Heart left ventricle (tissue), 16 donors: ENCODE results near the gene SH2D1B. TPM values are rescaled to one million over a fixed set of nuclear protein-coding genes. Genes with fewer than 3 reads are reported as not detected.

Experiments
- ATAC-seq, 4 donors: fragments of 200-7000 bp; cut with Tn5 transposase; one replicate each; pipeline ENCODE4 v1.9.1; 2020 to 2022; ENCODE audit warnings: moderate library complexity in 4 of 4, mild to moderate bottlenecking in 3 of 4, moderate number of reproducible peaks in 1 of 4
- DNase-seq, 5 donors: peaks; one replicate each; pipeline ENCODE4 v3.0.0-alpha.2; 2020
- H3K27ac ChIP-seq, 12 donors: fragments of 200-600 bp; sonication (generic) in 4 of 12; one replicate each; pipeline versions ENCODE4 v1.5.0 to v1.8.0; 2016 to 2022; ENCODE audit warnings: mild to moderate bottlenecking in 2 of 12
- H3K27me3 ChIP-seq, 9 donors: fragments of 200-600 bp; sonication (generic) in 2 of 9; one replicate each; pipeline versions ENCODE4 v1.5.1 to v1.8.0; 2016 to 2022; ENCODE audit warnings: mild to moderate bottlenecking in 3 of 9
- H3K36me3 ChIP-seq, 9 donors: fragments of 200-600 bp; sonication (generic) in 2 of 9; one replicate each; pipeline versions ENCODE4 v1.5.0 to v1.8.0; 2018 to 2022; ENCODE audit warnings: mild to moderate bottlenecking in 2 of 9
- H3K4me1 ChIP-seq, 12 donors: fragments of 200-600 bp; sonication (generic) in 4 of 12; one replicate each; pipeline versions ENCODE4 v1.5.0 to v1.8.0; 2016 to 2022; ENCODE audit warnings: mild to moderate bottlenecking in 3 of 12
- H3K4me3 ChIP-seq, 12 donors: fragments of 200-600 bp; sonication (generic) in 4 of 12; one replicate each; pipeline versions ENCODE4 v1.5.0 to v1.8.0; 2017 to 2022; ENCODE audit warnings: mild to moderate bottlenecking in 9 of 12, moderate library complexity in 4 of 12
- H3K9me3 ChIP-seq, 12 donors: fragments of 200-600 bp; sonication (generic) in 4 of 12; one replicate each; pipeline versions ENCODE4 v1.5.0 to v1.8.0; 2016 to 2022; ENCODE audit warnings: mild to moderate bottlenecking in 1 of 12
- POLR2A ChIP-seq, 2 donors: fragments of 450-650 bp; IDR thresholded peaks; one replicate each; pipeline ENCODE4 v1.6.1; 2017; ENCODE audit warnings: antibody characterized with exemption in 2 of 2, mild to moderate bottlenecking in 2 of 2, moderate library complexity in 2 of 2
- WGBS, 4 donors: extraction: QIAGEN DNeasy Blood & Tissue Kit in 2 of 4; methylation state at CpG; one replicate each; pipeline versions ENCODE4 v1.1.5 to v1.1.7; 2013 to 2018; 5-methylcytosine and 5-hydroxymethylcytosine counted together
- intact Hi-C, 10 donors: fragments of 100-400 bp; cut with DNase I; formaldehyde crosslinking; loops; one replicate each; pipeline versions ENCODE4 v1.11.1 to v1.14.2; 2022
- polyA plus RNA-seq, 2 donors: library from polyadenylated mRNA; stranded (reverse); fragments of 200-250 nt; gene quantifications; one replicate each; pipeline ENCODE4 v1.2.3, GENCODE V29; 2013
- total RNA-seq, 9 donors: library from RNA; depleted of rRNA in 2 of 9; stranded (reverse); fragments of >200 nt in 2 of 9; fragmentation: NEBNext Ultra II Directional in 3 of 9; extraction: Animal tissue kit (Norgen Biotek cat#: 25700) in 3 of 9; gene quantifications; one replicate each; pipeline versions ENCODE4 v1.1.0 to v1.2.4, GENCODE V29; 2016 to 2023
- TF ChIP-seq, protein P1 (sequence below), 12 donors: fragments of 200-600 bp; sonication (generic) in 4 of 12; IDR thresholded peaks; one replicate each; pipeline versions ENCODE4 v1.5.0 to v1.8.0; 2018 to 2022; ENCODE audit warnings: antibody characterized with exemption in 12 of 12, mild to moderate bottlenecking in 5 of 12
- donor health status: ischemic (EF 13 %, LVEDD 7.1; RV severe dilation, severe dysfunction).
- donor health status: healthy with polysubstance abuse.
- donor health status: DM: no; HTN: yes; CAD: no.
- donor health status: DM: no; HTN: no; CAD: no.
- donor health status: ischemic (EF 25% LVEDD 6.9; RV normal size, moderate dysfunction).
- donor health status: ischemic (EF 25% LVEDD 5.7; RV mildly dilated, moderate dysfunction).
- donor health status: healthy.
- donor health status: DM: yes; HTN: yes; CAD: no.
- donor health status: ischemic (EF 35%, LVEDD 5.7; RV mildly dilated, moderate dysfunction).
- donor health status: nonischemic (EF 11% LVEDD 7.7; RV severe dilation, severe dysfunction).
- donor health status: DM: yes; HTN: yes; CAD: no.
- donor health status: PGD.
- donor health status: ischemic (EF 29% LVEDD 5.4; RV normal size, mild dysfunction).
- donor health status: nonischemic (EF 23%, LVEDD 6.1; RV moderate dilation, normal function).

SH2D1B gene
- total and polyA plus RNA-seq, 11 donors: 0.11 to 1.1 (median 0.35) TPM; not detected in 7

DNA sequence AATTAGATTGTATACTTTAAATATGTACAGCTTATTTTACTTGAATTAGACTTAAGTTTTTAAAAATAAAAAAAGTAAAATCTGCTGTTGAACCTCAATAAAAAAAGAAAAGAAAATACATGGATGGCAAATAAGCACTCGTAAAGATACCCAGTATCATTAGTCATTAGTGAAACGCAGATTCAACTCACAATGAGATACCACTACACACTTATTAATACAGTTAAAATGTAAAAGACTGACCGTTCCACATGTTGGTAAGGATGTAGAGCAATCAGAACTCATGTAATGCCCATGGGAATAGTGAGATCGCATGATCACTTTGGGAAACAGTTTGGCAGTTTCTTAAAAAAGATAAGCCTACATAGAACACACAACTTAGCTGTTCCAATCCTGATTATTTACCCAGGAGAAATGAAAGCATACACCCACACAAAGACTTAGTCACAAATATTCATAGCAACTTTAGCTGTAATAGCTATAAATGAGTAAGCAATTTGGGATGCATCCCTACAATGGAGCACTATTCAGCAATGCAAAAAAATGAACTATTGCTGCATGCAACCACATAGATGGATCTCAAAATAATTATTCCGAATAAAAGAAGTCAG lies 7.3 kb downstream of the SH2D1B start:
- 60 to 70% (median 66%) methylated on average over 5 of the region's 5 CpGs for WGBS, 4 donors
- intact Hi-C loops: no loop called here
- peak in 1 of 4 donors; percentile 80 for ATAC-seq

DNA sequence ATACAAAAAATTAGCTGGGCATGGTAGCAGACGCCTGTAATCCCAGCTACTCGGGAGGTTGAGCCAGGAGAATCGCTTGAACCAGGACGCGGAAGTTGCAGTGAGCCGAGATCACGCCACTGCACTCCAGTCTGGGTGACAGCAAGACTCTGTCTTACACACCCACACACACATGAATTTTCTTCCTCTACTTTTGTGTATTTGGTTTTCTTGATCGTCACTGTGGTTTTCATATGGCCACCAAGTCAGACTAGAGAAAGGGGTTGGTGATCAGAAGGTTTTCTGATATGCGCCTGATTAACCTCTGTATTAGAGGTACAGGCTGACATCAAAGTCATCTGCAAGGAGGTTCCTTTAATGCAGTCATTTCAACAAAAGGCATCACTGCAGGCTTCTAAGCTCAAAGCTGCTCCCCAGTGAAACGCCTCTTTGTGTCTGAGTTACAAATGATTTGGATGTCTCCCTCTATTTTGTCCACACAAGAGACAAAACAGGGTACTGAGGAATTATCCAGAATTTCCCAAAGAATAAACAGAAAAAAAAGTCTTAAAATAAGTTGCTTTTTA lies 11.1 kb downstream of the SH2D1B start:
- no peak overlapping the region for H3K4me3 ChIP-seq
- DNase-seq (no peak), ATAC-seq (no peak)
- no peak overlapping the region for H3K27ac ChIP-seq
- H3K4me1 ChIP-seq: peaks cover 0 to 10% (median 0%) of the 10 kb centered on the region in 12 donors
- no peaks in the 10 kb centered on the region for H3K9me3 ChIP-seq
- 87 to 92% (median 89%) methylated on average over 10 of the region's 10 CpGs for WGBS, 4 donors
- intact Hi-C loops: no loop called here
- no peaks in the 10 kb centered on the region for H3K36me3 ChIP-seq
- TF ChIP-seq, protein P1, sequence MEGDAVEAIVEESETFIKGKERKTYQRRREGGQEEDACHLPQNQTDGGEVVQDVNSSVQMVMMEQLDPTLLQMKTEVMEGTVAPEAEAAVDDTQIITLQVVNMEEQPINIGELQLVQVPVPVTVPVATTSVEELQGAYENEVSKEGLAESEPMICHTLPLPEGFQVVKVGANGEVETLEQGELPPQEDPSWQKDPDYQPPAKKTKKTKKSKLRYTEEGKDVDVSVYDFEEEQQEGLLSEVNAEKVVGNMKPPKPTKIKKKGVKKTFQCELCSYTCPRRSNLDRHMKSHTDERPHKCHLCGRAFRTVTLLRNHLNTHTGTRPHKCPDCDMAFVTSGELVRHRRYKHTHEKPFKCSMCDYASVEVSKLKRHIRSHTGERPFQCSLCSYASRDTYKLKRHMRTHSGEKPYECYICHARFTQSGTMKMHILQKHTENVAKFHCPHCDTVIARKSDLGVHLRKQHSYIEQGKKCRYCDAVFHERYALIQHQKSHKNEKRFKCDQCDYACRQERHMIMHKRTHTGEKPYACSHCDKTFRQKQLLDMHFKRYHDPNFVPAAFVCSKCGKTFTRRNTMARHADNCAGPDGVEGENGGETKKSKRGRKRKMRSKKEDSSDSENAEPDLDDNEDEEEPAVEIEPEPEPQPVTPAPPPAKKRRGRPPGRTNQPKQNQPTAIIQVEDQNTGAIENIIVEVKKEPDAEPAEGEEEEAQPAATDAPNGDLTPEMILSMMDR (IDR thresholded peaks at IDR 0.05): no peak
- TF ChIP-seq POLR2A (IDR thresholded peaks at IDR 0.05): no peak
- H3K27me3 ChIP-seq: peaks cover 0 to 20% (median 0%) of the 10 kb centered on the region in 9 donors

More for the DNA sequence above, 7.3 kb downstream of the SH2D1B start:
- Histone ChIP-seq H3K27ac (no peak overlapping the region), H3K36me3 (no peaks in the 10 kb centered on the region), H3K9me3 (no peaks in the 10 kb centered on the region), H3K4me3 (no peak overlapping the region), H3K4me1 (peaks cover 0 to 10% (median 0%) of the 10 kb centered on the region in 12 donors), H3K27me3 (peaks cover 0 to 10% (median 0%) of the 10 kb centered on the region in 9 donors)
- DNase-seq: no peak
- TF ChIP-seq, protein P1 (IDR thresholded peaks at IDR 0.05): no peak
- no peak for TF ChIP-seq POLR2A (IDR thresholded peaks at IDR 0.05)

DNA sequence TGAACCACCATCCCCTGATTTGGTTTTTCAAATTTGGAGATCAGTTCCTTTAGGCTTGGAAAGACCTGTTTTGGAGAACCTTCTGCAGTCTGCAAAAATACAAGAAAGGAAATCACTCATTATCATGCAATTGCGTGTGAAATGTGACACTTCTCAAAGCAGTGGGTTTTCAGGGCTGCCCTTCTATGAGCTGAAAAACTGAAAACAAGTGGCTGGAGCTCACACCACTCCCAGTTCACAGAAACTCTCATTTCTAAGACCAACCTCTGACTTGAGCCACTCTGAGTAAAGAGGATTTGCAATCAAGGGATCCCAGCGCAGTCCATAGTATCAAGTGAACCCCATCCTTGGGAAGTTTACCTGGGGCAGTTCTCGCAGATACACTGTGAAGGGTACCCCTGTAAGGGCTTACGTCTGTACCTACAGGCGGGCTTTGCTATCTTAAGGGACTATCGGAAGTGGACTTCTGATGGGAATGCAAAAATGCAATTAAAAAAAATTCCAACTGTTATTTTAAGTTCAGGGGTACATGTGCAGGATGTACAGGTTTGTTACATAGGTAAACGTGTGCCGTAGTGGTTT lies 12.8 kb downstream of the SH2D1B start:
- H3K27ac ChIP-seq: no peak overlapping the region
- no peaks in the 10 kb centered on the region for H3K4me1 ChIP-seq
- no peaks in the 10 kb centered on the region for H3K36me3 ChIP-seq
- DNase-seq (no peak), ATAC-seq (no peak)
- intact Hi-C loops: no loop called here
- H3K9me3 ChIP-seq: no peaks in the 10 kb centered on the region
- WGBS, 4 donors: 81 to 88% (median 84%) methylated on average over 8 of the region's 8 CpGs
- H3K27me3 ChIP-seq: peaks cover 0 to 30% (median 0%) of the 10 kb centered on the region in 9 donors
- TF ChIP-seq POLR2A (IDR thresholded peaks at IDR 0.05): no peak
- TF ChIP-seq, protein P1 (IDR thresholded peaks at IDR 0.05): no peak
- no peak overlapping the region for H3K4me3 ChIP-seq

DNA sequence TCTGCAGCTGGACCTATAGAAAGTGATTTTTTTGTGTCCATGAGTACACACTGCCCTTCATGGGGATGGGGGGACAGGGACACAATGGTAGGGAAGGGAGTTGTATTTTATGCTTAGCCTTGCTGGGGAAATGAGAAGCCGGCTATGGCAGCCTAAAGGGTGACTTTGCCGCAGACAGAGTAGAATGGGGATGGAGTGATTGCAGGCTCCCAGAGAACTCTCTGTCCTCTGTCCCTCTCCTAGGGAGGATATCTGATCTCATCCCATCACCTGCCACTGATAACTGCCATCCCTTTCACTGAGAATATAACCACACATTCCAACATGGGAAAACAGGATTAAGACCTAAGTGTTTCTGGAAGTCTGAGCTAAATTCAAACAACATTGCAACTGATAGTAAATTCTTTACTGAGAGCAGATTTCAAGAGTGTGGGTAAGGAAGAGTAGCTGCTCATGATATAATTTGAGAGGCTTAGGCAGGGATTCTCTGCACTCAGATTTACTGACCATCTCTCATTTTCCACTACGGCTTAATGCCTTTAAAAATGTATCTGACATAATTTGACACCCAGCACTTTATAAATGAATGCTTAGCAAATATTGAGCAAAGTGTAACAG lies 13.9 kb downstream of the SH2D1B start:
- intact Hi-C loops: no loop called here
- TF ChIP-seq, protein P1 (IDR thresholded peaks at IDR 0.05): no peak
- no peak for TF ChIP-seq POLR2A (IDR thresholded peaks at IDR 0.05)
- ATAC-seq (no peak), DNase-seq (no peak)
- Histone ChIP-seq H3K4me1 (no peaks in the 10 kb centered on the region), H3K27ac (no peak overlapping the region), H3K9me3 (no peaks in the 10 kb centered on the region), H3K27me3 (peaks cover 0 to 34% (median 0%) of the 10 kb centered on the region in 9 donors), H3K36me3 (no peaks in the 10 kb centered on the region), H3K4me3 (no peak overlapping the region)
- WGBS, 4 donors: 44 to 64% (median 53%) methylated on average over 3 of the region's 3 CpGs
